HG02642 (cell line): ENCODE results near the gene ABCA10.

ENCODE experiments used
- ATAC-seq: cut with Tn5 transposase; IDR thresholded peaks from one replicate; pipeline ENCODE4 v1.9.1; 2021; ENCODE audit warnings: mild to moderate bottlenecking; ENCODE audit not compliant: unreplicated experiment, poor library complexity

ABCA10 gene

DNA sequence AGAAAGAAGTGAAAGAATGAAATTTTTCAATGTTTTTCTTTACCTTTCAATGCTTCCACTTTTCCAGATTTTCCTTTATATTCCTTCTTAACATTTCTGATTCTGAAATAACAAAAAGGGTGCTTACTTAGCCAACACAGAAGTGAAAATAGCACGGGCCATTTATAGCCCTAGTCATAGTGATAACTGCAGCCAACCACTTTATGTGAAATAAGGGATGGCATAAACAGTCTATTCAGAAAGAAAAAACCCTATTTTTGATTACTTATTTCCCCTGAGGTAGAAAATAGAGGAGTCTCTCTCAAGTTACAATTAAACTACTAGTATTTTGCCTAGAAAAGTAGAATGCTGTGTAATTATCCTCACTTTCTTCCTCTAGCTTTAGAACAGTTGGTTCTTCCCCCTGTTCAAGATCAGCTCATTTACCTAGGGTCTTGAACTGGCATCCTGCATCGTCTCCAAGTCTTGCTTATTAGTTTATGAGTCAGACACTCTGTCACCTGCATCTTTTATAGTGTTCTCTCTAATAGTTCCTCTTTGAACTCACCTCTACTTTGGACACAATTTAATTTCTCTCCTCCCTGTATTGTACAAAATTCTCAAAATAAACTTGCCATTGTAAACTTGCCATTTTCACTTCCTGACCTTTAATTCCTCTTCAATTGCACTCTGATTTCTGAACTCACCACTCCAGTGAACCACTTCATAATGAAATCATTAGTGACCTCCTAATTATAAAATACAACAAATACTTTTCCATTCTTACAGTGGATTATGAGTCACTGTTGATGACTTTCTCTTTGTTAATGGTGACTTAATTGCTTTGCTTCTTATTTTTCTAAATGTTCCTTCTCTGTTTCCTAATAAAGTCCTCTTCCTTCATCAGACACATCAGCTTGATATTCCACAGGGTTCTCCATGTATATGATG, 110.5 kb downstream of the ABCA10 start:
- peak; percentile 55 for ATAC-seq

DNA sequence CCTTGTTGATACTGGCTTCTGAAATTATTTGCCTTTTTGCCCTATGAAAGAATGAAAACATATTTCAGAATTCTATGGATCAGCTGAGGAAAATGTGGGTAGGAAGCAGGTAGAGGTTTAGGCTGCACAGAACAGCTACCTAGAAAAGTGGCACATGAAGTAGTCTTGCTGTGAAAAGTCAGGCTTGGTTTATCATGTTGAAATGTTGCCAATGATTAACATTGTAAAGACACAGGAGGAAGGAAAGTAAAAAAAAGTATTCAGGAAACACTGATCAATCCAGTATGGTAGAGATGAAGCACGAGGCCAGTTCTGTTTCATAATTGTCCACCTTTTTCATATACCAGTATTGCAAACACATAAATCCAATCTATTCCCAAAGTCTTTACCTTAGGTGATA, 116.8 kb downstream of the ABCA10 start:
- no peak for ATAC-seq

DNA sequence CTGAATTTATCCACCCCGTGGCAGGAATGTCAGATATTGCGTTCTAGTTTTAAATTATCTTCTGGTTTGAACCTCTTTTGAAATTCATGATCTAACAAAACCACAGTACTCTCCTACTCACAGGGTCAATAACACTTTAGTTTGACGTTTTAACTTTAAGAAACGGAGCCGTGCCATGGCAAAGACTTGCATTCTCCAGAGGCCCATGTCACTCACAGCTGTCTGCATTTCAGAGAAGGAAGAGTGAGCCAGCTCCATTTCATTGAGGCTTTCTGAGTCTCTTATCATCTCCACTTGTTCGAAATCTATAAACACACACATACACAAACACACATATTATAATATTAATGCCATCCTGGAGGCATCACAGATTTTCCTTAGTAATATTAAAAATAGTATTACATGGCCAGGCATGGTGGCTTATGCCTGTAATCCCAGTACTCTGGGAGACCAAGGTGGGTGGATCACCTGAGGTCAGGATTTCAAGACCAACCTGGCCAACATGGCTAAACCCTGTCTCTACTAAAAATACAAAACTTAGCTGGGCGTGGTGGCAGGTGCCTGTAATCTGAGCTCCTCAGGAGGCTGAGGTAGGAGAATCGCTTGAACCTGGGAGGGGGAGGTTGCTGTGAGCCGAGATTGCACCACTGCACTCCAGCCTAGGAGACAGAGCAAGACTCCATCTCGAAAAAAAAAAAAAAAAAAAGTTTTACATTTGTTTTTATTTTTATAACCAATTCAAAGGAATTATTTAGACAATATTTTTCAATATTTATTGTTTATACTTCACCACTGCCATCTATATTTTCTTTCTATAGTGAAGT, 122.5 kb downstream of the ABCA10 start:
- no peak for ATAC-seq

DNA sequence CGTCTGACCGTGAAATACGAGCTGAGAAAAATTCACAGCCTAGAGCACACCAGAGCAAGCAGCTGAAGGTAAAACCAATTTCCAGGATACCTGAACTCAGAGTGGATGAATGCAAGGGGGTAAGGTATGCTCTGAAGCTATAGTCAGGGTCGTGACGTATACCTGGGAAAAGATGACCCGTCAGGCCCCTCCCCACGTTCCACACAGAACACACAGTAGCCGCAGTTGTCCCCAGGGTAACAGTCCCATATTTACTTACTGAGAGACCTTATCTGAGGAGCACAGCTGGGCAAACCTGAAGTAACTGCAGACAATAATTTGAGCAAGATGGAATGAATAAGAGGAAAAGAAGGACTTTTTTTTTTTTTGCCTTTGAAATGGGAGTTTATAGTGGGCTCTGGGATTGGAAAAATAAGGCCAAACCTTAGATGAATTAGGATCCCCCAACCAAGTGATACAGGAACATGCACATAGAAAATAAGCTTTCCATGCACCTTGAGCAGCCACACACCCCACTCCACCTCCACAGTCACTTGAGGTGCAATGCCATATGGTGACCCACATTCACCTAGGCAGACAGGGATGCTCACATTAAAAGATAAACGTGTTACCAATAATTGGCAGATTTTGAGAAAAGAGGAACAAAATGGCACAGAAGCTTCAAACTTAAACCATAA, 124.9 kb downstream of the ABCA10 start:
- no peak for ATAC-seq

DNA sequence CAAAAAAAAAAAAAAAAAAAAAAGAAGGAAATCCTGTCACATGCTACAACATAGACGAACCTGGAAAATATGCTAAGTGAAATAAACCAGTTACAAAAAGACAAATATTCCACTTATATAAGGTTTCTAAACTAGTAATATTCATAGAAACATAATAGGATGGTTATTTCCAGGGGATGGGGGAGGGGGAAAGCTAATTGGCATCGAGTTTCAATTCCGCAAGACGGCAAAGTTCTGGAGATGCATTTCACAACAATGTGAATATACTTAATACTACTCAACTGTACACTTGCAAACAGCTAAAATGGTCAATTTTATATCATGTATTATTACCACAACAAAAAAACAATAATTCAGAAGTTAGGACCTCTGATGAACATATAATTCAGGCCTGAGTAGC, 130.0 kb downstream of the ABCA10 start:
- ATAC-seq = no peak
